HCT116 (cell line): ENCODE measurements around the gene MBOAT1.

Experiments used
- CBX3 ChIP-seq: IDR thresholded peaks from 2 replicates; pipeline ENCODE4 v1.6.1; 2012; ENCODE audit warnings: low read depth
- CEBPB ChIP-seq: IDR thresholded peaks from 2 replicates; pipeline ENCODE4 v1.6.1; 2012; ENCODE audit warnings: low read depth
- CTCF ChIP-seq, 3 experiments: fragments of 200-600 bp in 1 of 3; sonication (generic) in 1 of 3; IDR thresholded peaks in 2 of 3; conservative IDR thresholded peaks in 1 of 3; 2 replicates each; pipeline ENCODE4 v1.5.1; 2012 to 2017; ENCODE audit warnings: low read depth in 2 of 3, low read length in 2 of 3, antibody characterized with exemption in 1 of 3, borderline replicate concordance in 1 of 3, control low read depth in 1 of 3, mild to moderate bottlenecking in 1 of 3, mixed read lengths in 1 of 3, mixed run types in 1 of 3, moderate library complexity in 1 of 3; ENCODE audit not compliant: insufficient read depth in 1 of 3
- EZH2phosphoT487 ChIP-seq: fragments of 200-600 bp; IDR thresholded peaks from 2 replicates; pipeline ENCODE4 v1.6.1; 2018; ENCODE audit warnings: antibody characterized with exemption, borderline replicate concordance
- MAX ChIP-seq: IDR thresholded peaks from 2 replicates; pipeline ENCODE4 v1.6.1; 2012
- POLR2A ChIP-seq: IDR thresholded peaks from 2 replicates; pipeline ENCODE4 v1.7.0; 2011; ENCODE audit warnings: borderline replicate concordance; ENCODE audit not compliant: insufficient read depth, insufficient read length; ENCODE audit errors: extremely low read depth
- POLR2AphosphoS5 ChIP-seq: IDR thresholded peaks from 2 replicates; pipeline ENCODE4 v1.6.1; 2011; ENCODE audit warnings: mild to moderate bottlenecking, low read depth, low read length, moderate library complexity
- RAD21 ChIP-seq: IDR thresholded peaks from 2 replicates; pipeline ENCODE4 v1.6.1; 2012; ENCODE audit warnings: low read depth, mild to moderate bottlenecking
- REST ChIP-seq: IDR thresholded peaks from 2 replicates; pipeline ENCODE4 v1.6.1; 2012; ENCODE audit warnings: low read depth
- SIN3A ChIP-seq: IDR thresholded peaks from 2 replicates; pipeline ENCODE4 v1.6.1; 2012; ENCODE audit warnings: low read depth
- SP1 ChIP-seq: IDR thresholded peaks from 2 replicates; pipeline ENCODE4 v1.6.1; 2012; ENCODE audit warnings: low read depth
- TCF7L2 ChIP-seq: IDR thresholded peaks from 2 replicates; pipeline ENCODE4 v1.7.0; 2011; ENCODE audit warnings: borderline replicate concordance, inconsistent platforms; ENCODE audit not compliant: insufficient read depth, insufficient read length; ENCODE audit errors: extremely low read depth
- ZNF274 ChIP-seq: fragments of 200-500 bp; sonication (Bioruptor generic); IDR thresholded peaks from 2 replicates; pipeline ENCODE4 v1.6.1; 2014; ENCODE audit warnings: mild to moderate bottlenecking, low read depth, low read length, inconsistent platforms

GRCh38 chr6:20233007-20233730, 20.9 kb upstream of the MBOAT1 start:
- no peak for TF ChIP-seq TCF7L2
- no peak for TF ChIP-seq SP1
- TF ChIP-seq MAX, result no peak
- TF ChIP-seq CTCF (IDR thresholded peaks at IDR 0.05 in 2 of 3, conservative IDR thresholded peaks at IDR 0.05 in 1 of 3; ENCODE audit: borderline replicate concordance in 1 of 3, insufficient read depth in 1 of 3, low read depth in 2 of 3, low read length in 2 of 3), result no peak
- no peak for TF ChIP-seq EZH2phosphoT487
- TF ChIP-seq SIN3A, result no peak
- TF ChIP-seq ZNF274, result no peak
- no peak for TF ChIP-seq POLR2A
- TF ChIP-seq POLR2AphosphoS5, result no peak
- no peak for TF ChIP-seq REST
- TF ChIP-seq CBX3, result no peak
- no peak for TF ChIP-seq RAD21
- TF ChIP-seq CEBPB, result no peak
